HL-60 (cell line): ENCODE results near the gene TSPAN31.

ENCODE experiments used
- DNase-seq, 2 experiments: peaks; one replicate each; pipeline ENCODE4 v3.0.0-alpha.2; 2010 to 2020; ENCODE audit warnings: low read depth in 1 of 2, low spot score in 1 of 2
- H3K27ac ChIP-seq: fragments of 250-450 bp; sonication (Bioruptor Pico); replicated peaks from 2 replicates; pipeline ENCODE4 v1.5.1; 2020; ENCODE audit warnings: mild to moderate bottlenecking, moderate library complexity
- H3K27me3 ChIP-seq: fragments of 250-450 bp; sonication (Bioruptor Pico); 2 replicates; pipeline ENCODE4 v1.5.1; 2021; ENCODE audit warnings: mild to moderate bottlenecking, moderate library complexity; ENCODE audit not compliant: insufficient read depth, poor library complexity, severe bottlenecking
- H3K4me3 ChIP-seq: replicated peaks from 2 replicates; pipeline ENCODE4 v1.5.1; 2011; ENCODE audit warnings: mild to moderate bottlenecking, control low read depth, low read length; ENCODE audit not compliant: insufficient read depth
- CTCF ChIP-seq: IDR thresholded peaks from one replicate; pipeline ENCODE4 v1.5.1; 2011; ENCODE audit warnings: low read length, control low read depth, inconsistent platforms; ENCODE audit not compliant: insufficient read depth
- GABPA ChIP-seq: IDR thresholded peaks from 2 replicates; pipeline ENCODE4 v1.6.1; 2012; ENCODE audit warnings: low read depth
- POLR2AphosphoS5 ChIP-seq: IDR thresholded peaks from 2 replicates; pipeline ENCODE4 v1.6.1; 2012; ENCODE audit warnings: low read depth
- REST ChIP-seq: IDR thresholded peaks from 2 replicates; pipeline ENCODE4 v1.6.1; 2012; ENCODE audit warnings: low read depth; ENCODE audit not compliant: insufficient replicate concordance
- SPI1 ChIP-seq: IDR thresholded peaks from 2 replicates; pipeline ENCODE4 v1.6.1; 2012; ENCODE audit warnings: low read depth, mild to moderate bottlenecking, borderline replicate concordance

Gene TSPAN31

GRCh38 chr12:57777367-57777766 is 32.5 kb downstream of the TSPAN31 start:
- H3K27me3 ChIP-seq, result no peaks in the 10 kb centered on the region
- H3K27ac ChIP-seq, result no peak overlapping the region
- H3K4me3 ChIP-seq, result no peak overlapping the region
- TF ChIP-seq CTCF, result no peak
- TF ChIP-seq POLR2AphosphoS5, result no peak
- TF ChIP-seq REST, result no peak
- no peak for TF ChIP-seq GABPA
- TF ChIP-seq SPI1, result no peak
- no peak for DNase-seq

GRCh38 chr12:57777911-57778310 is 33.1 kb downstream of the TSPAN31 start:
- no peak for DNase-seq
- H3K27ac ChIP-seq, result no peak overlapping the region
- H3K27me3 ChIP-seq, result no peaks in the 10 kb centered on the region
- H3K4me3 ChIP-seq, result no peak overlapping the region
- no peak for TF ChIP-seq POLR2AphosphoS5
- no peak for TF ChIP-seq CTCF
- TF ChIP-seq GABPA, result no peak
- TF ChIP-seq REST, result no peak
- no peak for TF ChIP-seq SPI1

- DNase-seq, result no peak
- TF ChIP-seq CTCF, result no peak
- no peak overlapping the region for H3K4me3 ChIP-seq
- H3K27me3 ChIP-seq, result no peaks in the 10 kb centered on the region
- H3K27ac ChIP-seq, result no peak overlapping the region
Observed at GRCh38 chr12:57779736-57780135, 34.9 kb downstream of the TSPAN31 start.

GRCh38 chr12:57780284-57780897 is 35.6 kb downstream of the TSPAN31 start:
- TF ChIP-seq GABPA (no peak), REST (no peak), SPI1 (no peak), POLR2AphosphoS5 (no peak), CTCF (no peak)
- no peaks in the 10 kb centered on the region for H3K27me3 ChIP-seq
- DNase-seq, result no peak
- no peak overlapping the region for H3K4me3 ChIP-seq
- H3K27ac ChIP-seq, result peak overlapping the region; percentile 71
